ENCODE results near the gene DCTN3.

DCTN3 gene

DNA sequence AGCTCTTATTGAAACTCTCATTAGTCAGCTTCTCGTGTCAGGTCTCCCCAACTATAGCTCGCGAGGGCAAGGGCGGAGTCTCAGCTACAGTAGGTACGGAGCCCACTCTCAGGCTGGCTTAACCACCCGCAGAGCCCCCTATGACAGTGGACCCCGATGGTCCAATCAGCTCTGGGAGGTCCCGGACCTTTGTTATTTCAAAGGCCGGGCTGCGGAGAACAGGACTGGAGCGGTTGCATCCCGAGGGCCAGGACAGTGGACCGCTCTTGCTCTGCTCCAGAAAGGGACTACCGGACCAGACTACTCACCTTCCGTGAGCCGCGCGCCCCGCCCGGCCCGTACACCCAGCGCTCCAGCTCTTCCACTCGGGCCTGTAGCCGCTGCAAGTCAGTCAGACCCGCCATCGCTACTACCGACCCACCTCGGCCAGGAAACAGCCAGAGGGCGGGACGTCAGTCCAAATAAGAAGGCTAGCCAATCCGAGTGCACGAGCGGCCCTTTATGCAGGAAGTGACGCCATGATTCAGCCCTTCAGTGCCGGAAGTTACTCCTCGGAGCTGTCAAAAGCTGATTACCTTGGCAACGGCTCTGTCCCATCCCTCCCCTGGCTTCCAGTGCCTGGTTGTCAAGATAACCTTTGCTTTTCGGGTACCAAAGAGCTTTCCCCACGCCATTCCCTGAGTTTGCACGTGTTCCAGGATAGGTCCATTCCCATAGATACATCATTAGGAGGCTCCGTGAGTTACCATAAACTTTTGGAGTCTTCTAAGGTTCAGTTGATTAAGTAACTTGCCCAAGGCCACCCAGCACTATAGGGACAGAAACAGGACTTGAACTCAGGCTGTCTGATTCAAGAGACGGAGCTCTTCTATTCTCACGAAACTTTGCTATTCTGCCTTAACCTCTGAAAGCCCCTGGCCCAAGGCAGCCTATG is at the start of gene DCTN3:
DCTN3 (minus strand) TSS at position 435 of the 934 bp plus-strand sequence; CDS start at position 404, 31 bp downstream.
- peak; percentile 87 to 88 for DNase-seq (ENCODE audit: low read depth in 2 of 2)

DNA sequence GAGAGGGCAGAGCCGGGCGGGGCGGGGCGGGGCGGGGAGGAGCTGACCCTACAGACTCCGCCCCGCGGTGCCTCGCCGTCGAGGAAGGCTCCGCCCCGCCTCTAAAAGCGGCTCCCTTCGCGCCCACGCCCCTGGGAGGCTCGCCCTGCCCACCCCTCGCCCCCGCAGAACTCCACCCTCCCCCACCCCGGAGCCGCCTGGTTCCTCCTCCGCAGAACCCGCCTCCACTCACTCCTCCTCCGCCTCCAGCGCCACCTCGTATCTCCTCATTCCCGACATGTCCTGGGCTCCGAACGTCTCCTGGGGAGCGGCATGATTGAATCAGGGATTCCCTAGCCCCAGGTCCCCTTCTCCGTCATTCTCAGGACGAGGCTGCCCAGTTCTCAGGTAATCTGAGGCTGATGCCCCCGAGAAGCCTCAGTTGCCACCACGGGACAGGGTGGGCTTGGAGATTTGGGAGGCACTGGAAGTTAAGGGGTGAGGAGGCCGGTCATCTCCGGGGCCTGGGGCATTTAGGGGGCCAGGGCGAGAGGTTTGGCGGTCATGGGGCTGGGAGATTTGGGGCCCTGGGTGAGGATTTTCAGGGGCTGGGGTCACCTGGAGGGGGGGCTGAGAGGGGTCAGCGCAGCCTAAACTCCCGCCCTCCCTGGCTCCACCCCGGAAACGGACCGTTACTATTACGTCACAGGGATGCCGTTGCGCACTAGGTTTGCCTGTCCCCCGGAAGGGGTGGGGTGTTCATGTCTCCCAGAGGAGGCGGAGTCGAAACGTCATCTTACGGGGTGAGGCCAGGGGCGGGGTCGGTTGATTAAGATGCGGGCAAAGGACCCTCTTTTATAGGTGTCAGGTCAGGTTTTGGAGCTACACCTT is 45.3 kb upstream of the DCTN3 start:
- peak; percentile 79 to 81 for DNase-seq (ENCODE audit: low read depth in 2 of 2)

DNA sequence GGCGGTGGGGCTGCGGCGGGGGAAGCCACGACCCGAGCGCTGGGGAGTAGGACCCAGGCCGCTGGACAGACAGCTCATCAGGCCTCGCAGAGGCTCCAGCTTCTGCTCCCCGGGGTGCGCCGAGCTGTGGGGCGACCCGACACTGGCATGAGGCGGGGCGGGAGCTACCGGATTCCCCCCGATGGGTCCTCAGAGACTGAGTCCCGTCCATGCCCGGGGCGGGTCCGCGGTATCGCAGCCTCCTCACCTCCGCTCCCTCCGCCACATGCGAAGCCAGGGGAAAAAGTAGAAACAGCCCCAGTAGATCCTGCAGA is 44.7 kb upstream of the DCTN3 start:
- DNase-seq (ENCODE audit: low read depth in 2 of 2) = no peak

DNA sequence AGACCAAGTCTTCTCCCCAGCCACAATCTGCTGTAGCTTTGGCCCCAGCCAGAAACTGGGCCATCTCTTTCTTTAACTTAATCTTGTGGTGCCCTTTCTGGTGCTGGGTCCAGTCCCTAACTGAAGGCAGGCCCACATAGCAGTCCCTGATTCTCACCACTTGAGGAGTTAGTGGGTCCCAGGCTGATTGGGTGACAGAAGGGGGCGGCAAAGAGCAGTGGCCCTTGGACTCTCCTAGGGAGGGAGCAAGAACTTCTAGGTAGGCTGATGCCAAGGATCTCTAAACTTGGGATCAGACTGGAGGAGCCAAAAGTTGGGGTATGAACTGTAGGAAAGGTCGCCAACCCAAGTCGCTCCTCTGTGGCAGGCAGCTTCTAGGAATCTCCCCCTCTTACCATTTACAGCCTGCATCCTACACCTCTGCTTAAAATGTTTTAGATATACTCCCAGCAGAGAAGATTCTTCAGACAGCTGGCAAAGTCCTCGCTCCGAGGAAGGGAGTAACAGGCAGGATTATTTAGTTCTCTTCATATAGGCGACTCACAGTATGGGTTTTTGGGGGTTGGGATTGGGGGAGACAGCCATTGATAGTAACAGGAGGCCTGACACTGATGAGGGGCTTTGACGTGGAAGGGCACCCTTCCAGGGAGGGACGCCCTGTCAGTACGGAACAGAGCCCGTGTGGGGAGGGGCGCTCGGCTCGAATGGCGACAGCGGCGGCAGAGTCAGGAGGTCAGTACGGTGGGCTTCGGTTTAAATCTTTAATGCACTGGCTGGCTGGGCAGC is 44.2 kb upstream of the DCTN3 start:
- DNase-seq (ENCODE audit: low read depth in 2 of 2) = peak; percentile 38 to 48

DNA sequence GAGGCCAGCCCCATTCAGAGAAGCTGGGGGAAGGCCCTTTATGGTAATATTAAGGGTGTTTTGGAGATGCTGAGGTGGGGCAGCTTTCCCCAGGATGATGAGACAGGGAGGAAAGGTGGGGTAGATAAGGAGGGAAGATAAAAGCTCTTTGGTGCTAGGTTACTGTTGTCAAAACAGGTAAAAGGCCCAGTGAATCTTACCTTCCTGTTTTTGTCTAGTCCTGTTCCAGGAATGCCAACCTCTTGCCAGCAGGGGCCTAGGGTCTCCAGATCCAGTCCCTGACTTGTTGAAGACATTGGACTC is 43.0 kb upstream of the DCTN3 start:
- no peak for DNase-seq (ENCODE audit: low read depth in 2 of 2)

DNA sequence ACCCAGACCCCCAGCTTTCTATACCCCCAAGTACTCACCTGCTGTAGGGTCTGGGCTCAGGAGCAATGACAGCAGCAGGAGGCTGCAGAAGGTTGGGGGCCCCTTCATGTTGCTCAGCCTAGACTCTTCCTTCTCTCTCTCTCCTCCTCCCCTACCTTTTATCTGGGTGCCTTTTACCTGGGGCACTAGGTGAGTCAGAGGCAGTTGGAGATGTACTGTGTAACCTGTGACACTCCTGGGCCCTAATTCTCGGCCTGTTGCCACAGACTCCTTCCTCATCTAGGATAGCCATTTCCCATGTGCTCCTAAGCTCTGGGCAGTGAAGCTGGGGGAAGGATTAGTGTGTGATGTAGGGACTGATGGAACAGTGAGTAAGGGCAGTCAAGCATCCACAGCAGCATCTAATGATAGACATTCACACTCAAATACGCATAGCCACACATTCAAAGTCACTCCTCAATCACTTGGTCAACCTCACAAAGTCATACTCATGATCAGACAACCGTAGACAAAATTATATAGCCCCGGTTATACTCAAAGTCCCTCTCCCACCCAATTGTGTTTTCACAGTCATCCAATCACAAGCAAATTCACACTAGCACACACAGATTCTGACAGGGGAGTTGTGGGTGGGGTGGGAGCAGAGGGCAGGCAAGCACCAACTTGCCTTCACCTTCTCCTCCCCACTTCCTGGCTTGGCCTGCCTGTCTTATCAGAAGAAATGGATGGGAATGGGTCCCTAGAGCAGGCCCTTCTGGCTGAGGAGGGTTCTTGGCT is 42.4 kb upstream of the DCTN3 start, which contains the start of gene CCL27:
CCL27 (minus strand) TSS at position 132 of the 777 bp plus-strand sequence; CDS start at position 108, 24 bp downstream.
- no peak for DNase-seq (ENCODE audit: low read depth in 2 of 2)

DNA sequence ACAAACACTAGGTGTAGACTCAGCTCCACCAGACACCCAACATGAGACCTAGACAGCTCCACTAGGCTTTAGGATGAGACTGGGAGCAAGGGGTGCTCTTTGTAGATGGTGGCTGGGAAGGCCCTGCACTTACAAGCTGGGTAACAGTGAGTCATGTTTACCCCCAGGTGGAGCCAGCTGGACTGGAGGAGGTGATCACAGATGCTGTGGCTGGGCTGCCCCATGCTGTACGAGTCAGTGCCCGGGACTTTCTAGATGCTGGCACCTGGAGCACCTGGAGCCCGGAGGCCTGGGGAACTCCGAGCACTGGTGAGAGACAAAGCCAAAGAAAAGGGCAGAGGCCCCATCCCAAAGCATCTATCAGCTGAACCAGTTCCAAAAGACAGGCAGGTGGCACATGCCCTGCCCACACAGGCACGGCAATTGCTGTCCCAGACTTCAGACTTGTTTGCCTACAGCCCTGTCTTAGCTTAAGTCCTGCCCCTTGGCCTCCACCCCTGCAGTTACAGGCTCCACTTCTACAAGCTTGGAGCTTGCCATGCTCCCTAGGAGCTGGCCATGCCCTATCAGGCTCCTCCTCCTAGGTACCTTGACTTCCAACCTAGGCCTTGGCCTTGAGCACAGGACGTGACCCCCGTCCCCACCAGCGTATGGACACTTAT is 39.4 kb upstream of the DCTN3 start:
- no peak for DNase-seq (ENCODE audit: low read depth in 2 of 2)

DNA sequence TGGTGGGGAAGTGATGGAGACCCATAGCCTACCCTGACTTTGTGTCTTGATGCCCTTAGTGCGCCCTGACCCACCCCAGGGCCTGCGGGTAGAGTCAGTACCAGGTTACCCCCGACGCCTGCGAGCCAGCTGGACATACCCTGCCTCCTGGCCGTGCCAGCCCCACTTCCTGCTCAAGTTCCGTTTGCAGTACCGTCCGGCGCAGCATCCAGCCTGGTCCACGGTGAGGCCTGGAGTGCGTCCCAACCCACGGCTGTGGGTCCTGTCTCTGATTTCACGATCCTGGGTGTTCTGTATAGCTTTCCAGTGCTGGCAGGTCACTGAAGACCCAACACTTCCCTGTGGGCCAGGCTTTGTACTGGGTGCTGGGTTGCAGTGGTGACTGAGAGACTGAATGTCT is 38.2 kb upstream of the DCTN3 start:
- no peak for DNase-seq (ENCODE audit: low read depth in 2 of 2)

DNA sequence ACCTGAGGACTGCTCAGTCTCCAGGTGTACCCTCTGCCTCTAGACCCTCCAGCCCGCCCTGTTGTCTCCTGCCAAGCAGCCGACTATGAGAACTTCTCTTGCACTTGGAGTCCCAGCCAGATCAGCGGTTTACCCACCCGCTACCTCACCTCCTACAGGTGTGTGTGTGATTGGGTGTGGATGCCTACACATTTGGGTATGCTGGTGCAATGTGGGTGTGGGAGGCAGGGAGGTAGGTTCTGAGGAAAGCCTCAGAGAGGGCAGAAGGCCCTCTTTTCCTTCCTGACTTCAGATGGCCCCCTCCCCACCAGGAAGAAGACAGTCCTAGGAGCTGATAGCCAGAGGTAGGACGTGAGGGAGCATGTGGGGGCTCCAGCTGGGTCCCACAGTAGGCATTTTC is 36.7 kb upstream of the DCTN3 start:
- no peak for DNase-seq (ENCODE audit: low read depth in 2 of 2)

DNA sequence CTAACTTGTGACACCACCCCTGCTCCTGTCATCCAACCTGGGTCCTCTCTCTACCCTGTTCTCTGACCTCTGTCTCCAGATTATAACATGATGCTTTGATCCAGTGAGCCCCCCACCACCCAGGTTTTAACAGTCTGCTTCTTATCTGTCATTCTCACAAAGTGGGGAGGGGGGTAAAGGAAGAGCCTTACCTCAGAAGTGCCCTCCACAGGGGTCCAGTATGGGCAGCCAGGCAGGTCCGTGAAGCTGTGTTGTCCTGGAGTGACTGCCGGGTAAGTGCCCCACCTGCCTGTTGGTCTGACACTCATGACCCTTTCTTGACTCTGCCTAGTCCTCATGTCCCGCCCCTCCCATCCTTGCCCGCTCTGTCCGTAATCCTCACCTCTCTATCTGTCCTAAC is 35.1 kb upstream of the DCTN3 start:
- no peak for DNase-seq (ENCODE audit: low read depth in 2 of 2)

DNA sequence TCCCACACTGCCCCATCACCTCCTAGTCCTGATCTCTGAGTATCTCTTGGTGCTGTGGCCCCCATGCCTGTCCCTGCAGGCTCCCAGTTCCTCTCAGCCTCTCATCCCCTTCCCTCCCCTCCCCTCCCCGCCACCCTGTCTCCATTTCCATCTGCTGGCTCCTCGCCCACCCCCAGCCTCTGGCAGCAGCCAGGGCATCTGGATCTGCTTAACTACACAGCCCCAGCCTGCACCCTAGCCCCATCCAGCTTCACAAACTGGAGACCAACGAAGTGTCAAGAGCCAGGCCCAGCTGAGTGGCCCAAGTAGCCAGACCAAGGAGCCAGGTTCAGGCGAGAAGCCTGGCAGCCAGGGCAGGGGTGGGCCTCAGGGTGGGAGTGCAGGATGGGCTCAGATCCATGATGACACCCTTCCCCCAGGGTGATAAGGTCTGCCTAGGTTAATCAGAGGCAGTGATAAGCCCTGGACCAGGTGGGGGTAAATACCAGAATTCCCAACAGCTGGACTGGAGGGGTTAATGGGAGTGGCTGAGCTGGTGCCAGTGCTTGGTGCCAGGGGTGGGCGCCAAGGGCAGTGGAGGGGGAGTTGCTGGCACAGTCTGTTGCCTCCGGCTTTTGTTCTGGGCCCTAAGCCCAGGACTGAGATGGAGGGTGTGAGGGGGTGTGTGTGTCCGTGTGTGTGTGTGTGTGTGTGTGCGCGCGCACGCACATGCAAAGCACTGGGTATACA is 34.2 kb upstream of the DCTN3 start:
- no peak for DNase-seq (ENCODE audit: low read depth in 2 of 2)

DNA sequence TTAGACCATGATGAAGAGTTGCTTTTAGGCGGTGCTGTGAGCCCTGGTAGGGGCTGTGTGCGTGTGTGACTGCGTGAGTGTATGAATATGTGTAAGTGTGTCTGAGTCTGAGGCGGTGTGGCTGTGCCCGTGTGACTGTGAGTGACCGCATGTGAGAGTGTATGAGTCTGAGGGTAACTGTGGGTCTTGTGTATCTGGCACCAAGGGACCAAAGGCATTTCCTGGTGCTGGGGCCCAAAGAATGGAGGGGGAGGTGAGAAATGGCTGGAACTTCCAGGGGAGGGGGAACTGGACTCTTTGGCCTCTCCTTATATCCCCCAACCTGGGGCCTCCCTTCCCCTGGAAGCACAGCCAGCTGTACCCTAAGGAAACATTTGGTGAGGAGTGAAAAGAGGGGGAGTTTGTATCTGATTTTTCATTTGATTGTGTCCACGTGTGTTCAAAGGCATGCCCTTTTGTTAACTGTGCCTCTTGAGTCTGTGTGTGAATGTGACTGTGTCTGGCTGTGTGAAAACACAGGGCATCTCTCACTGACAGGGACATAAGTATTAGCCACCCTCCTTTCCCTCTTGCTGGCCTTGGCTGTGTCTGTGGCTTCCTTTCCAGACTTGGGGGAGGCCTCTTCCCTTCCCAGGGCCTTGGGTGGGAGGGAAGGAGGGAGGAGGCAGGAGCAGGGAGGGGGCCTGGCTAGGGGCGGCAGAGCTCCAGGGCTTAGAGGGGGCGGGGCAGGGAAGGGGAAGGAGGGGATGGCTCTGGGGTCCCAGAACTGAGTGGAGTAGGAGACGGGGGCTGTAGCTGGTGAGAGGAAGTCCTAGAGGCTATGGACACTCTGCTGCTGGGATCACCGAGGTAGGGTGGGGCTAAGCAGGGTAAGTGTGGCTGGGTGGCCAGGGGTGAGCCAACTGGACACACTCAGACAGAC is 33.1 kb upstream of the DCTN3 start:
- no peak for DNase-seq (ENCODE audit: low read depth in 2 of 2)

DNA sequence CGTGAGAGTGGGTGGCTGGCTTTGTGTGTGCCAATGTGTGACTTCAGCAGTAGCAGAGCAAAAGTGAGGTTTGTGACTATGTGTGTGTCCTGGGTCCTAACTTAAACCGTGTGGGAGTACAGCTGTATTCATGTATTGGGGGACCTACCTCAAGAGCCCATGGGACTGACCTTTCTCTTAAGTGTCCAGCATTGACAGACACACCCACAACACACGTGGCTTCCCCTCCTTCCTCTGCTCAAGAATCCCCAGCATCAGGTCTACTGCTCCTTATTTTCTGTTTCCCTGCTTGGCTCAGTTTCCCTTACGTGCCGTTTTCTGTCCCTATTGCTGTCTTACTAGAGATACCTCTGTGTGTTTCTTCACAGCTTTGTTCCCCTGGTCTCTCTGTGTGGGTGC is 32.3 kb upstream of the DCTN3 start:
- DNase-seq (ENCODE audit: low read depth in 2 of 2) = no peak

DNA sequence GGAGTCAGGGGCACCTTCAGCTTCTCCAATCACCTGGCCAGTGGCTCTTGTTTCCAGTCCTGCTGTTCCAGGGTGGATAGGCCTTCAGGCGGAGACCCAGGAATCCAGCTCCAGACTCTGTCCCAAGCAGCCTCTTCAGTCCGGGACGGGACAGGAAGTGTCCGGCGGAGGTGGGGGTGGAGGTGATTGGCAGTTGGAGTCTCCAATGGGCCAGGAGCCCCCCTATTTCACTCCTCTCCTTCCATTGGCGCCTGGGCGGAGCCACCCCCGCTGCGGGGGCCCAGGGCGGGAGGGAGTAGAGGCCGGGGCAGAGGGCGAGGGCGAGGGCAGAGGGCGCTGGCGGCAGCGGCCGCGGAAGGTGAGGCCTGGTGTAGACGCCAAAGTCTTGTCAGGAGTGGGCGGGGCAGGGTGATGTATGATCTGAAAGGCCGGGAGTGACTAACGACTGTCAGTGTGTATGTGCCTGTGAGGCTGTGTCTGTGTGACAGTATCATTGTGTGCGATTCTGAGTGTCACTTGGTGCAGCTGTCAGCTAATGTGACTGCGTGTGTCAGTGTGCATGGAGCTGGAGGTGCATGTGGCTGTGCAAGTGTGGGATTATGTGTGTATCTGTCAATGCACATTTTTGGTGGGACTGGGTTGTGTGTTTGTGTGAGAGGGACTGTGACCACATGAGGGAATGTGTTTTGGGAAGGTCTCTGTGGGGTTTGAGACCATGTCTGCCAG is 31.7 kb upstream of the DCTN3 start, which contains the start of gene IL11RA:
IL11RA (plus strand) TSS at position 310 of the 726 bp plus-strand sequence. CDS start 3,033 bp downstream, outside the sequence.
- peak; percentile 55 to 64 for DNase-seq (ENCODE audit: low read depth in 2 of 2)

DNA sequence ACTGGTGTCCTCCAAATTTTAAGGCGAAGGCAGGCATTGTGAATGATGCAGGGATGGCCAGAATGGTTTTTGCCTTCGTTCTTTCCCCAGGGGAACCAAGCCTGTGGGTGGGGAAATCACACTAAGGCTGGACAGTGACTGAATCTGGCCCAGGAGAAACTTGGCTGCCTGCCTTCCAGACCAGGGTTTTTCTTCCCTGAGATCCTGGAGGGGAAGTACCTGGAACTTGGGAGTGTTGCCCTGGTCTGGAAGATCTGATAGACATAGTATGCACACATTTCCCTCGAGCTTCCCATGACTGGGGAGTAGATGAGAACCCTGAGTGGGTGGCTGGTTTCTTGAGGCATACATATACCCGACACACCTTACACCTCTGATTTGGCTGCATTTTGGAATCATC is 31.0 kb upstream of the DCTN3 start:
- DNase-seq (ENCODE audit: low read depth in 2 of 2) = no peak

DNA sequence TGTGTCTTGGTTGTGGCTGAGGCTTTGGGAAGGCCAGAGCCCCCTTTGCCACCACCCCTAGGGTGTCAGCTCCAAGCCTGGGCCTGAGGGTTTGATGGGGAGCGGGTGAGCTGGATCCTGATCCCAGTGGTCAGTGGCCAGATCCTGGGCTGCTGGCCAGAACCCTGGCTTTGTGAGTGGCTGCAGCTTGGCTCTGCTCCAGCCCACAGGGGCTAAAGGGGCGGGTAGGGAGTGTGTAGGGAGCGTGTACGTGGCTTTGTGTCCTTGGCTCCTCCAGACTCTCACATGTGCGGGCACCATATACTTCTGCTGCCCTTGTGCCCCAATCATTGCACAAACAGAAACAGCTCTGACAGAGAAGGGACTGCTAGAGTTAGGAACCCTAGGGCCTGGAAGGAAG is 30.5 kb upstream of the DCTN3 start:
- no peak for DNase-seq (ENCODE audit: low read depth in 2 of 2)

DNA sequence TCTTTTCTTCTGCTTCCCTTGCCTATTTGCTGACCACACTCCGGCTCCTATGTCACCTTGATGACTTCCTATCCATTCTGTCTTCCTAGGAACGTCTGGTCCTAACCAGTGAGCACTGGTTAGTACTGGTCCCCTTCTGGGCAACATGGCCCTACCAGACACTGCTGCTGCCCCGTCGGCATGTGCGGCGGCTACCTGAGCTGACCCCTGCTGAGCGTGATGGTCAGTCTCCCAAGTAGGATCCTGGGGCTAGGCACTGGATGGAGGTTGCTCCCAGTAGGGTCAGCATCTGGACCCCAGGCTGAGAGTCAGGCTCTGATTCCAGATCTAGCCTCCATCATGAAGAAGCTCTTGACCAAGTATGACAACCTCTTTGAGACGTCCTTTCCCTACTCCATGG is 28.4 kb upstream of the DCTN3 start:
- no peak for DNase-seq (ENCODE audit: low read depth in 2 of 2)

DNA sequence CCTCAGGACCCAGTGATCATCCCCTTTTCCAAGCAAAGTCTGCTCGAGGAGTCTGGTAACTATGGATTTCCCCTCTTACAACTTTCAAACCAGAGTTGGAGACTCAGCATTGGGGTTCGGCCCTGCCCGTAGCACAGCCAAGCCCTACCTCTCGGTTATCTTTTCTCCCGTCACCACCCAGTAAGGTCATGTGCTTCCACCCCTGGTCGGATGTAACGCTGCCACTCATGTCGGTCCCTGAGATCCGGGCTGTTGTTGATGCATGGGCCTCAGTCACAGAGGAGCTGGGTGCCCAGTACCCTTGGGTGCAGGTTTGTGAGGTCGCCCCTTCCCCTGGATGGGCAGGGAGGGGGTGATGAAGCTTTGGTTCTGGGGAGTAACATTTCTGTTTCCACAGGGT is 27.4 kb upstream of the DCTN3 start:
- DNase-seq (ENCODE audit: low read depth in 2 of 2) = no peak
